SK-N-SH (cell line): ENCODE results near the gene ARMH3. TPM values are rescaled to one million over a fixed set of nuclear protein-coding genes. Genes with fewer than 3 reads are reported as not detected.

Experiments used
- CTCF ChIA-PET: fragments of 300-600, 350-600 bp; formaldehyde crosslinking; extraction: SDS; loops from one replicate; lab custom pipeline; 2021; lab: Yijun Ruan, JAX
- POLR2A ChIA-PET: fragments of 350-600 bp; sonication (Branson Sonifier 250); formaldehyde crosslinking; extraction: SDS; loops from one replicate; lab custom pipeline; 2020; ENCODE audit warnings: antibody characterized with exemption, inconsistent platforms; lab: Yijun Ruan, JAX
- DNase-seq: peaks from one replicate; pipeline ENCODE4 v3.0.0; 2012
- H2AFZ ChIP-seq: fragments of 200-600 bp; sonication (generic); 2 replicates; pipeline ENCODE4 v1.8.1; 2016; ENCODE audit warnings: antibody characterized with exemption, mild to moderate bottlenecking, low read depth
- H3F3A ChIP-seq: fragments of 200-600 bp; sonication (generic); replicated peaks from 2 replicates; pipeline ENCODE3; 2016; ENCODE audit warnings: antibody characterized with exemption, mild to moderate bottlenecking; ENCODE audit not compliant: insufficient read depth
- H3K27ac ChIP-seq, 2 experiments: fragments of 200-500 bp in 1 of 2; fragments of 200-600 bp in 1 of 2; sonication (Bioruptor generic) in 1 of 2; sonication (generic), shearing (Covaris generic) in 1 of 2; 2 replicates each; pipeline versions ENCODE4 v1.5.1 to v1.6.1; 2014 to 2016; ENCODE audit warnings: low read depth in 2 of 2, inconsistent platforms in 1 of 2, low read length in 1 of 2, mild to moderate bottlenecking in 1 of 2, mixed read lengths in 1 of 2
- H3K27me3 ChIP-seq: fragments of 200-600 bp; sonication (generic), shearing (Covaris generic); 2 replicates; pipeline ENCODE4 v1.6.1; 2016; ENCODE audit warnings: mixed run types; ENCODE audit not compliant: insufficient read depth
- H3K36me3 ChIP-seq, 2 experiments: fragments of 200-500 bp in 1 of 2; fragments of 200-600 bp in 1 of 2; sonication (Bioruptor generic) in 1 of 2; sonication (generic) in 1 of 2; replicated peaks in 1 of 2; 2 replicates each; pipeline versions ENCODE3 to v1.5.1; 2014 to 2016; ENCODE audit warnings: low read length in 1 of 2, mild to moderate bottlenecking in 1 of 2; ENCODE audit not compliant: insufficient read depth in 2 of 2, control insufficient read depth in 1 of 2
- H3K4me1 ChIP-seq, 2 experiments: fragments of 200-500 bp in 1 of 2; fragments of 200-600 bp in 1 of 2; sonication (Bioruptor generic) in 1 of 2; sonication (generic), shearing (Covaris generic) in 1 of 2; 2 replicates each; pipeline versions ENCODE4 v1.5.1 to v1.6.1; 2014 to 2016; ENCODE audit warnings: low read depth in 1 of 2, low read length in 1 of 2, mixed run types in 1 of 2; ENCODE audit not compliant: insufficient read depth in 2 of 2, control insufficient read depth in 1 of 2
- H3K4me2 ChIP-seq: fragments of 200-600 bp; sonication (generic), shearing (Covaris generic); 2 replicates; pipeline ENCODE4 v1.6.1; 2017; ENCODE audit warnings: mixed run types
- H3K4me3 ChIP-seq, 2 experiments: fragments of 200-500 bp in 1 of 2; fragments of 200-600 bp in 1 of 2; sonication (Bioruptor generic) in 1 of 2; sonication (generic), shearing (Covaris generic) in 1 of 2; 2 replicates each; pipeline versions ENCODE4 v1.5.1 to v1.8.1; 2014 to 2016; ENCODE audit warnings: low read depth in 2 of 2, inconsistent platforms in 1 of 2, low read length in 1 of 2, mild to moderate bottlenecking in 1 of 2, mixed read lengths in 1 of 2, moderate library complexity in 1 of 2
- H3K79me2 ChIP-seq: fragments of 200-600 bp; sonication (generic); 2 replicates; pipeline ENCODE4 v1.8.1; 2017; ENCODE audit warnings: mild to moderate bottlenecking; ENCODE audit not compliant: insufficient read depth
- H3K9ac ChIP-seq: fragments of 200-600 bp; sonication (generic); 2 replicates; pipeline ENCODE4 v1.6.1; 2017; ENCODE audit warnings: mixed run types
- H3K9me2 ChIP-seq: fragments of 200-600 bp; sonication (generic); 2 replicates; pipeline ENCODE4 v1.6.1; 2017; ENCODE audit warnings: mixed run types
- H3K9me3 ChIP-seq: fragments of 200-600 bp; sonication (generic); 2 replicates; pipeline ENCODE4 v1.6.1; 2017; ENCODE audit warnings: mixed run types, mild to moderate bottlenecking, moderate library complexity
- H4K20me1 ChIP-seq: fragments of 200-600 bp; sonication (generic); 2 replicates; pipeline ENCODE4 v1.6.1; 2017; ENCODE audit warnings: mild to moderate bottlenecking, mixed run types; ENCODE audit not compliant: insufficient read depth
- CHD2 ChIP-seq: fragments of 150-350 bp; IDR thresholded peaks from 2 replicates; pipeline ENCODE4 v1.6.1; 2018; ENCODE audit warnings: low read length; ENCODE audit not compliant: partially characterized antibody
- CTCF ChIP-seq: fragments of 200-600 bp; sonication (generic); IDR thresholded peaks from 2 replicates; pipeline ENCODE4 v1.6.1; 2017; ENCODE audit warnings: antibody characterized with exemption, mild to moderate bottlenecking, moderate library complexity
- ELF1 ChIP-seq: IDR thresholded peaks from 2 replicates; pipeline ENCODE4 v1.4.0; 2012
- EP300 ChIP-seq, 2 experiments: IDR thresholded peaks; 2 replicates each; pipeline versions ENCODE4 v1.4.0 to v1.6.1; 2012; ENCODE audit warnings: borderline replicate concordance in 1 of 2, low read depth in 1 of 2, low read length in 1 of 2
- FOXJ3 ChIP-seq: sonication (generic); formaldehyde crosslinking; IDR thresholded peaks from 2 replicates; pipeline ENCODE4 v1.5.1; 2020; ENCODE audit warnings: mild to moderate bottlenecking, missing genetic modification reagents
- FOXM1 ChIP-seq: IDR thresholded peaks from 2 replicates; pipeline ENCODE4 v1.4.0; 2012; ENCODE audit warnings: low read depth, mild to moderate bottlenecking
- GABPA ChIP-seq: IDR thresholded peaks from 2 replicates; pipeline ENCODE4 v1.4.0; 2012; ENCODE audit warnings: low read depth, mild to moderate bottlenecking
- IRF3 ChIP-seq: fragments of 150-350 bp; IDR thresholded peaks from 2 replicates; pipeline ENCODE4 v1.6.1; 2016; ENCODE audit warnings: mild to moderate bottlenecking, low read depth, low read length
- MAX ChIP-seq: IDR thresholded peaks from 2 replicates; pipeline ENCODE4 v1.4.0; 2012; ENCODE audit warnings: low read depth
- MXI1 ChIP-seq: IDR thresholded peaks from 2 replicates; pipeline ENCODE4 v1.6.1; 2012; ENCODE audit warnings: mild to moderate bottlenecking, low read depth, low read length, improper control_type of control experiment
- PBX3 ChIP-seq: IDR thresholded peaks from 2 replicates; pipeline ENCODE4; 2012
- REST ChIP-seq: IDR thresholded peaks from 2 replicates; pipeline ENCODE4 v1.6.1; 2012; ENCODE audit warnings: mild to moderate bottlenecking, low read depth, low read length, moderate library complexity
- SIN3A ChIP-seq: IDR thresholded peaks from 2 replicates; pipeline ENCODE4 v1.6.1; 2012; ENCODE audit warnings: low read depth, mild to moderate bottlenecking, low read length, moderate library complexity, borderline replicate concordance
- TAF1 ChIP-seq: IDR thresholded peaks from 2 replicates; pipeline ENCODE4 v1.6.1; 2012; ENCODE audit warnings: low read depth, mild to moderate bottlenecking, low read length, moderate library complexity, borderline replicate concordance
- USF2 ChIP-seq: fragments of 150-350 bp; IDR thresholded peaks from 2 replicates; pipeline ENCODE4 v1.6.1; 2017; ENCODE audit warnings: antibody characterized with exemption, low read length, low read depth, borderline replicate concordance
- YY1 ChIP-seq: IDR thresholded peaks from 2 replicates; pipeline ENCODE4 v1.4.0; 2012; ENCODE audit warnings: low read depth, mild to moderate bottlenecking
- ZBTB33 ChIP-seq: IDR thresholded peaks from 2 replicates; pipeline ENCODE4 v1.4.0; 2012; ENCODE audit warnings: low read depth, borderline replicate concordance
- WGBS: methylation state at CpG from one replicate; pipeline ENCODE4 v1.1.6; 2017; ENCODE audit warnings: low lambda C conversion rate; 5-methylcytosine and 5-hydroxymethylcytosine counted together
- polyA plus RNA-seq, 3 experiments: library from polyadenylated mRNA; depleted of rRNA; stranded (reverse); fragments of >200 nt; gene quantifications; 2 replicates each; pipeline ENCODE4 v1.2.3, GENCODE V29; 2012

ARMH3 gene
- polyA plus RNA-seq, 1 of the 3 experiments (the other 2 are of a cell fraction), result 12.1 TPM

GRCh38 chr10:101807158-101807557, 248.8 kb downstream of the ARMH3 start (continued):
- TF ChIP-seq CTCF, result no peak
- no peak for TF ChIP-seq FOXJ3 (CRISPR knock-in tag)
- TF ChIP-seq TAF1, result no peak

GRCh38 chr10:101803511-101803910, 252.5 kb downstream of the ARMH3 start:
- H3K36me3 ChIP-seq, result peaks cover 69 to 95% of the 10 kb centered on the region in 2 experiments
- POLR2A ChIA-PET, result no interaction called here
- H3K9ac ChIP-seq, result no peak overlapping the region
- no peaks in the 10 kb centered on the region for H3K9me2 ChIP-seq
- CTCF ChIA-PET, result interaction anchor here (0.8 to 2.2 kb wide), 2 partner anchors 22 to 207 kb away, joined by 4 read pairs; no protein-coding TSS in a partner anchor
- no peaks in the 10 kb centered on the region for H3K9me3 ChIP-seq
- peaks cover 95% of the 10 kb centered on the region for H4K20me1 ChIP-seq
- peaks cover 50% of the 10 kb centered on the region for H3F3A ChIP-seq
- no peaks in the 10 kb centered on the region for H3K4me1 ChIP-seq
- no peak overlapping the region for H2AFZ ChIP-seq
- no peaks in the 10 kb centered on the region for H3K27me3 ChIP-seq
- no peak overlapping the region for H3K4me3 ChIP-seq
- 85% methylated on average over 4 of the region's 4 CpGs for WGBS
- H3K27ac ChIP-seq, result no peak overlapping the region
- H3K79me2 ChIP-seq, result peaks cover 100% of the 10 kb centered on the region
- DNase-seq, result no peak
- H3K4me2 ChIP-seq, result no peak overlapping the region
- no peak for TF ChIP-seq CTCF
- TF ChIP-seq ZBTB33, result no peak
- TF ChIP-seq IRF3, result no peak
- no peak for TF ChIP-seq USF2
- no peak for TF ChIP-seq YY1
- TF ChIP-seq REST, result no peak
- TF ChIP-seq PBX3, result no peak
- no peak for TF ChIP-seq CHD2
- TF ChIP-seq ELF1, result no peak
- no peak for TF ChIP-seq GABPA
- no peak for TF ChIP-seq MXI1
- TF ChIP-seq FOXM1, result no peak
- TF ChIP-seq SIN3A, result no peak
- TF ChIP-seq FOXJ3 (CRISPR knock-in tag), result no peak
- no peak for TF ChIP-seq MAX
- TF ChIP-seq EP300 (IDR thresholded peaks at IDR 0.05; ENCODE audit: borderline replicate concordance in 1 of 2, low read depth in 1 of 2, low read length in 1 of 2), result no peak
